Measurements from ENCODE around the gene RPS6KB1. TPM values are rescaled to one million over a fixed set of nuclear protein-coding genes. Genes with fewer than 3 reads are reported as not detected.
A peak's percentile ranks its signal among the peaks of the same experiment; 100 is the strongest.

RPS6KB1 gene
- total and polyA plus RNA-seq, 9 of the 15 experiments (the other 6 are each of a cell fraction or from before 2014, with no cell fraction given): 8.8 to 60.7 (median 35.1) TPM

- BruUV-seq (replicated peaks): no TSS peak
Observed at GRCh38 chr17:59872351-59872750, 20.6 kb upstream of the RPS6KB1 start.

More at GRCh38 chr17:59872351-59872750, 20.6 kb upstream of the RPS6KB1 start:
- Histone ChIP-seq H3K27ac (ENCODE audit: extremely low read depth, low read depth, low read length) (no peak overlapping the region), H3K9ac (ENCODE audit: insufficient read depth in 1 of 2, low read depth in 2 of 2, low read length in 2 of 2) (no peak overlapping the region), H4K20me1 (replicated peaks; ENCODE audit: control insufficient read depth, insufficient read depth, low read length) (no peaks in the 10 kb centered on the region), H2AFZ (ENCODE audit: low read depth, low read length) (no peak overlapping the region), H3K27me3 (ENCODE audit: control insufficient read depth in 2 of 2, insufficient read depth in 2 of 2, low read length in 2 of 2) (no peaks in the 10 kb centered on the region), H3K9me1 (ENCODE audit: control insufficient read depth, insufficient read depth, low read length) (no peaks in the 10 kb centered on the region), H3K4me3 (no peak overlapping the region), H3K36me3 (ENCODE audit: control insufficient read depth, insufficient read depth, low read length) (peaks cover 43% of the 10 kb centered on the region), H3K9me3 (replicated peaks; ENCODE audit: control insufficient read depth, insufficient read depth, low read depth, low read length) (no peaks in the 10 kb centered on the region), H3K4me2 (ENCODE audit: insufficient read depth, low read length) (no peak overlapping the region), H3K79me2 (ENCODE audit: control insufficient read depth, insufficient read depth, low read length) (no peaks in the 10 kb centered on the region), H3K4me1 (replicated peaks in 1 of 2; ENCODE audit: control insufficient read depth in 2 of 2, insufficient read depth in 2 of 2, low read length in 2 of 2) (no peaks in the 10 kb centered on the region)
- POLR2A ChIA-PET: interaction anchor here (0.6 to 1.0 kb wide), 4 partner anchors 26 to 362 kb away, joined by 3 read pairs; no protein-coding TSS in a partner anchor
- in situ Hi-C loops (cut with MboI) (no loop called here), intact Hi-C loops (cut with micrococcal nuclease) (no loop called here)
- FAIRE-seq (no peak), ATAC-seq (no peak), DNase-seq (ENCODE audit: extremely low read depth in 1 of 4, low spot score in 3 of 4) (no peak)
- CTCF ChIA-PET (ENCODE audit: low intra/inter-chr PET ratio): no interaction called here
- TF ChIP-seq RFX1 (IDR thresholded peaks at IDR 0.05) (no peak), ZBTB11 (CRISPR knock-in tag; IDR thresholded peaks at IDR 0.05) (peak in 1 of 3 experiments; percentile 54; a peak in 1 of 6 replicates)
